A204.1 (cell line): ENCODE results near the gene LY86.

ENCODE experiments used
- FAIRE-seq: peaks from 2 replicates; lab custom pipeline; 2012; peaks lifted over from hg19 to GRCh38; lab: Jason Lieb, UNC

Gene LY86

GRCh38 chr6:6623553-6623952, 35.0 kb downstream of the LY86 start:
- FAIRE-seq: no peak

DNA sequence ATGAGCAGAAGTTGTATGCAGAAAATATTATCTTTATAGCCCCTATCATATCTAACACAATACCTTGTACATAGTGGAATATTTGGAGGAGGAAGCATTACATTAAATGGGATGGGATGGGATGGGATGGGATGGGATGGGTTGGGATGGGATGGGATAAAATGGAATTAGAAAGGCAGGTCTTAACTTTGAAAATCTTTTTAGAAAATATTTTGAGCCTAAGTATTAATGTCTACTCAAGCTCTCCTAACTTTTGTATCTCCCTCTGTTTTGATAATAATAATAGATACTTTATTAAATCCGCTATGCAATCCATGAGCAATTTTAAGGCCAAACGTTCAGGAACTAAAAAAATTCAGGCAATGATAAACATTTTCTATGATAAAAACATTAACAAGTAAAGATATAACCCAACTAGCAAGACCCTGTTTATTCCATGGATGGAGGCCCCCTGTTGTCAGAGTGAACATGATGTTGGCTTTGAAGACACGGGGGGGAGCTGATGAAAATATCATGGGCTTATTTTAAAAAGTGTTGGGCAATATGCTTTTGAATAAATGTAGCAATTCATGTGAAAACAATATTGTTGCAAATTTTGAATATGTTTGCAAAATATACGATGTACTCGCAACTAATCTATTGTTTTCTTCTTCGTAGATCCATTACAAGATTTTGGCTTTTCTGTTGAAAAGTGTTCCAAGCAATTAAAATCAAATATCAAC, 35.9 kb downstream of the LY86 start:
- FAIRE-seq: no peak

DNA sequence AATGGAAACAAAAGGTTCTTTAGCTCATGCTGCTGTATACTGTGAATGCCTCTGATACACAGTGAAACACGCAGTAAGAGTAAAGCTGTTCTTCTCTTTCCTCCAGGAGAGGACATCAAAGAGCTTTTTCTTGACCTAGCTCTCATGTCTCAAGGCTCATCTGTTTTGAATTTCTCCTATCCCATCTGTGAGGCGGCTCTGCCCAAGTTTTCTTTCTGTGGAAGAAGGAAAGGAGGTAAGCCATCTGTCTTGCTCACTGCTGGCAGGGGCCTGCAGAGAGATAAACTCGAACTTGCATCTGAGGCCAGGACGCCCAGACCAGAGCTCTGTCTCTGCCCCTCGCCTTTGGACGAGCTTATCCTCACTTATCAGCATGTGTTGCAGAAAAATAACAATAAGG, 37.7 kb downstream of the LY86 start:
- FAIRE-seq: no peak

- FAIRE-seq: no peak
These were observed 40.9 kb downstream of the LY86 start for GRCh38 chr6:6629402-6629801.

- FAIRE-seq: no peak
These were observed 42.5 kb downstream of the LY86 start for GRCh38 chr6:6631053-6631452.

- no peak for FAIRE-seq
These were observed 43.2 kb downstream of the LY86 start for GRCh38 chr6:6631534-6632276.

GRCh38 chr6:6633898-6634734, 45.6 kb downstream of the LY86 start:
- no peak for FAIRE-seq

- FAIRE-seq: no peak
These were observed 46.2 kb downstream of the LY86 start for GRCh38 chr6:6634735-6635075.

DNA sequence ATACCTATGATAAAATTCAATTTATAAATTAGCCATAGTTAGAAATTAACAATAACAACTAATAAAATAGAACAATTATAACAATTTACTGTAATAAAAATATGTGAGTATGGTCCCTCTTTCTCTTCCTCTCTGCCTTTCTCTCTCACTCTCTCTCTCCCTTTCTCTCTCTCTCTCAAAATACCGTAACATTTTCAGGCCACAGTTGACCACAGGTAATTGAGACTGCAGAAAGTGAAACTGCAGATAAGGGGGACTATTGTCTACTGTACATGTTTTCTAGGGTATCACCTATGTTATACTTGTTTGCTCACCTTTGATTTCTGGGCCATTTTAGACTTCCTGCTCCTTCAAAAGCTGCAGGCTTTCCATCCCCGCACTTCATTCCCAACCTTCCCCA, 46.8 kb downstream of the LY86 start:
- no peak for FAIRE-seq

GRCh38 chr6:6635869-6636268, 47.3 kb downstream of the LY86 start:
- FAIRE-seq: no peak

DNA sequence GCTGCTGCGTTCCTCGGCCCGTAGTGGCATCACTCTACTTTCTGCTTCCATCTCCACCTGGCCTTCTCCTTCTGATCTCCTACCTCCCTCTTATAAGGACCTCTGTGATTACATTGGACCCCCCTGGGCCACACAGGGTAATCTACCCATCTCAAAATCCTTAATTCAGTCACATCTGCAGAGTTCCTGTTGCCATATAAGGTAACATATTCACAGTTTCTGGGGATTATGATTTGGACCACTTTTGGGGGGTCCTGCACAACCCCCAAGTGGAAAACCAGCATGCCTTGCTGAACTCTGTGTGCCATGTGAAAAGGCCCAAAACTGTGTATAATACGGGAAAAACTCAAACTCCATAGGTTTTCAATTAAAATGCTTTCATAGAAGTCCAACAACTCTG, 51.1 kb downstream of the LY86 start:
- no peak for FAIRE-seq

GRCh38 chr6:6640926-6641325, 52.4 kb downstream of the LY86 start:
- FAIRE-seq: no peak

DNA sequence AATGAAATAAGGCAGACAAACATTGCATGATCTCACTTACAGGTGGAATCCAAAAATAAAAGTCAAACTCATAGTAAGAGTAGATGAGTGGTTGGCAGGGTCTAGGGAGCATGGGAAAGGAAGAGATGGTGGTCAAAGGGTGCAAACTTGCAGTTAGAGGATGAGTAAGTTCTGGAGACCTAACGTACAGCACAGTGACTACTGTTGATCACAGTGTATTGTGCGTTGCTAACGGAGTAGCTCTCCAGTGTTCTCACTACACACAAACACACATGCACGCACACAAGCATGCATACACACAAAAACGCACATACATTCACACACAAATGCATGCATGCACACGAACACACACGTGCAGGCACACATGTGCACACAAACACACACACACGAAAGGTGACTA, 54.9 kb downstream of the LY86 start:
- no peak for FAIRE-seq

DNA sequence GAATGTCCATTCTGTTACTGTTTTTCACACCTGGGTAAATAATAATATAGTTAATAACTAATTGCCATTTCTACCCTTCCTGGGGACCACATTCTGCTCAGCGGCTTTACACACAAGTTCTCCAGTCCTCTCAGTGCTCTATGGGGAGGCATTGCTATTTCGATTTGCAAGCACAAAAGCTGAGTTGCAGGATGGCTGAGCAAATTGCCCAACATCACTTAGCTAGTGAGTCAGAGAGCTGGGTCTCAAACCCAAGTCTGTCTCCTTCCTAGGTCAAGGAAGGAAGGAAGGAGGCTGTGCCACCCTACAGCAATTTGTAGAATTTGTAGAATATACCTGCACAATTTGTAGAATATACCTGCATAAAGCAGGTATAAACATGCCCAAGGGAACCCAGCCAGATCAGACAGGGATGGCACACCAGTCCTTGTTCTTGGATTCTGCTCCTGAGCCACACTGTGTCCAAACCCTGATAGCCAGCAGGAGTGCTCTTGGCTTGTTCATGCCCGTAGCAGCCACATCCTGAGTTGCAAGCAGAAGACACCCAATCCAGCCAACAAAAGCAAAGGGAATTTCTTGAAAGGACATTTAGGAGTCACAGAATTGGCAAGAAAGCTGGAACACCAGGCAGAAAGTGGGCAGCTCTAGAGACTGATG, 56.9 kb downstream of the LY86 start:
- FAIRE-seq: no peak

DNA sequence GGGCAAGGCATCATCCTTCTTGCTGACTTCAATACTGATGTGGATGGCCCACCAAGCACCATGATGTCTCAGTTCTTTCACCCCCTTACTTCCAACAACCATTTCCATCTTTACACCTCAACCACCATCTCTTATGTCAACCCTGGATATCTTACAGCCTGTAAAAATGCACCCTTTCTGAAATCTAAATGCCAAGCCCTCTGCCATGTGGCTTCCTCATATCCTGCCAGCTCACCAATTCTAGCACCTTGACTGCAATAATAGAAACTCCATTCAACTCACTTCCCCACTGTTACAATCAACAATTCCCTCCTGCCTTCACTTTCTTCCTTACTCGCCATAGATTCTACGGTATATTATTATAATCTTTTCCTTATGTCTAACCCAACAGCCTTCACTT, 57.9 kb downstream of the LY86 start:
- no peak for FAIRE-seq

DNA sequence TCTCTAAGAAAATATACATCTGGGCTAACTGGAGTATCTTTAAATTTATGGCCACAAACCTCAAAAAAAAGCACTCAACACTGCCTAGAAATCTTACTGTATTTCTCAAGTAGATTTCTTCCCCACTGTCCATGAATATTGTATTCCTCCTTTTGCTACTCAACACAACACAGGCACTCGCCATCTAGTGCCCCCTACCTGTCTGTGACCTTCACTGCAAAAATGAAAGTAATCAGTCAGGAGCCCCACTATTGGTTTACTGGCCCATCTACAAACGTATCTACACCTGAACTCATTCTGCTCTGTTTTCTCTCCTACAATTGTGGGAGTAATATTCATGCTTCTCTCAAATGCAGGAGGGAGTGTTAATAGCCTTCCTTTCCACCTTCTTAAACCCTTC, 58.3 kb downstream of the LY86 start:
- FAIRE-seq: no peak

DNA sequence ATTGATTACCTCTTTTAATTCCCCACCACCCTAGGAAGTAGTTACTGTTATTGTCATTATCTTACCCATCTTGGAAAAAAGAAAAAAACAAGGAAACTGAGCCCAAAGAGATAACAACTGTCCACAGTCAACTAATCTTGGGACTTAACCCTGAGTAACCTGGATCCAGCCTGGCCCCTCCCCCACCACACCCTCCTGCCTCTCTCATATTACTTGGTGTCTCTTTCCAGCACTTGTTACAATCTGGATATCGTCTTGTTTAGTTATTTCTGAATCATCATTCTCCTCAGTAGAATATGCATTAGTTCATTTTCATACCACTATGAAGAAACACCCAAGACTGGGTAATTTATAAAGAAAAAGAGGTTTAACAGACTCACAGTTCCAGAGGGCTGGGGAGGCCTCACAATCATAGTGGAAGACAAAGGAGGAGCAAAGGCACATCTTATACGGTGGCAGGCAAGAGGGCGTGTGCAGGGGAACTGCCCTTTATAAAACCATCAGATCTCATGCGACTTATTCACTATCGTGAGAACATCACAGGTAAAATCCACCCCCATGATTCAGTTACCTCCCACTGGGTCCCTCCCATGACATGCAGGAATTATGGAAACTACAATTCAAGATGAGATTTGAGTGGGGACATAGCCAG, 60.3 kb downstream of the LY86 start:
- FAIRE-seq: no peak

- no peak for FAIRE-seq
These were observed 61.4 kb downstream of the LY86 start for GRCh38 chr6:6649824-6650349.

DNA sequence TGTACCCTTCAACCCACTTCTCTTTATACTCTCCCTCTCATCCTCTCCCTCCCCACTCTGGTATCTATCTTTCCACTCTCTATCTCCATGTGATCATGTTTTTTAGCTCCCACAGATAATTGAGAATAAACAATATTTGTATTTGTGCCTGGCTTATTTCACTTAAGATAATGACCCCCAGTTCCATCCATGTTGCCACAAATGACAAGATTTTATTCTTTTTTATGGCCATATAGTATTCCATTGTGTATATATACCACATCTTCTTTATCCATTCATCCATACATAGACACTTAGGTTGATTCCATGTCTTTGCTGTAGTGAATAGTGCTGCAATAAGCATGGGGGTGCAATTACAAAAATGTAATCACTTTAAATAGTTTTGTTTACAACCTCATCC, 62.3 kb downstream of the LY86 start:
- no peak for FAIRE-seq

DNA sequence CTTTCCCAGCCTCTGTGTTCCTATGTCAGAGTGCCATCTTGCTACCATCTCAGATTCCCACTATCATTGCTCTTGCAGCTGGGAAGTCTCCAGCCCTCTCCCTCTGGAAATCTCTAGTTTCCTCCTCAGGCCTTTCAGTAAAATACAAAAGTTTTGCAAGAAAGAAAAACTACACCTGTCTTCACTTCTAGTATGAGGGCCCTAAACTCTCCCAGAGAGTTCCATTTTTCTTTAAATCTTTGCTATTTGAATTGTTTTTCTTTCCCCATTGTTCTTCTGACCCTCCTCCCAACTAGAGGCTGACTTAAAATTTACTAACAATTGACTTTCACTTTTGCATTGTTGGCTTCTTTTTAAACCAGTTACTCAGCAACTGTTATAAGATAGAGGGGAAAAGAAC, 62.8 kb downstream of the LY86 start:
- no peak for FAIRE-seq

DNA sequence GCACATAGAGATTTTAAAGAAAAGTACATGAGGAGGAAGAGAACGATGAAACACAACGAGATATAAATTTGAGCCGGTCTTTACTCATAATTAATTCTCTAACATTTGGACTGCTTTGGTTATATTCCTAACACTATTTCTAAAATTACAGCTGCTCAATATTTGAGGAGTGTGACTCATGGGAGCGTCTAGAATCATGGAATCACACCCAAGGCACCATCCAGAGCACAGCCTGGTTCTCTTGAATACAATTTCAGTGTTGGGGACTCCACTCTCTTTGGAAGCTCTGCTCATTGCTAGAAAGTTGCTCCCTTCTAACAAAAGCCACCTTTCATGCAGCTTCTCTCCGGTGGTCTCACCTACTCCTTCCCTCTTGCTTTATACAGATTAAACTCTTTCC, 64.4 kb downstream of the LY86 start:
- FAIRE-seq: no peak
